Astrocyte (in vitro differentiated cells and primary cell): ENCODE measurements around the gene PTPN6.

Source experiments
- CTCF ChIP-seq: IDR thresholded peaks from 2 replicates; pipeline ENCODE4 v1.5.1; 2011; ENCODE audit warnings: low read depth, mild to moderate bottlenecking, inconsistent platforms, low read length, moderate library complexity; ENCODE audit not compliant: insufficient read depth
- EZH2 ChIP-seq: IDR thresholded peaks from 2 replicates; pipeline ENCODE4 v1.6.1; 2012; ENCODE audit warnings: mild to moderate bottlenecking, low read length, inconsistent platforms; ENCODE audit not compliant: insufficient read depth

- TF ChIP-seq CTCF: no peak
- TF ChIP-seq EZH2: no peak
Observed at GRCh38 chr12:6943389-6943721, 7.8 kb upstream of the PTPN6 start.
